Stimulated activated naive CD4-positive, alpha-beta T cell (primary cell): ENCODE results near the gene RAD51B.
"Not testable (repeated sequence)": the region's sequence is repeated elsewhere in the genome, so short reads cannot be mapped to it uniquely, and the experiment has no call there.

Experiments
- DNase-seq, 6 experiments: peaks; one replicate each; lab custom pipeline; 2025; lab: John Stamatoyannopoulos, UW

The RAD51B gene

DNA sequence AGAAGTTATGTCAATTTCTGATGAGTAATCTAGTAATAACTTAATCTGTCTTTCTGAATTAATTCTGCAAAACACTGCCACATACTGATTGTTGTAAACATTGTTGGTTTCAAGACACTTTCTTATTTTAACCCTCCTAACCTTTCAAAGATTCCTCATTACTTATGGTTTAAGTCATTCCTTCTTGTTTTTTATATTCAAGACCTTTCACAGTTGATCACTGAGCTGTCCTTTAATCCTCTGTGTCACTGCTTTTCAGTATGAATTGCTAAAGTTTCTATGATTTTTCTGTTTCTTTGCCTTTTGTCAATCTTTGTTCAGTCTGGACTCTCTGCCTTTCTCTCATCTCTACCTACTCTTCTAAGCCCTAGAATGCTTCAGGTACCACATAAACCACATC, 164.7 kb downstream of the RAD51B start:
- no peak for DNase-seq

DNA sequence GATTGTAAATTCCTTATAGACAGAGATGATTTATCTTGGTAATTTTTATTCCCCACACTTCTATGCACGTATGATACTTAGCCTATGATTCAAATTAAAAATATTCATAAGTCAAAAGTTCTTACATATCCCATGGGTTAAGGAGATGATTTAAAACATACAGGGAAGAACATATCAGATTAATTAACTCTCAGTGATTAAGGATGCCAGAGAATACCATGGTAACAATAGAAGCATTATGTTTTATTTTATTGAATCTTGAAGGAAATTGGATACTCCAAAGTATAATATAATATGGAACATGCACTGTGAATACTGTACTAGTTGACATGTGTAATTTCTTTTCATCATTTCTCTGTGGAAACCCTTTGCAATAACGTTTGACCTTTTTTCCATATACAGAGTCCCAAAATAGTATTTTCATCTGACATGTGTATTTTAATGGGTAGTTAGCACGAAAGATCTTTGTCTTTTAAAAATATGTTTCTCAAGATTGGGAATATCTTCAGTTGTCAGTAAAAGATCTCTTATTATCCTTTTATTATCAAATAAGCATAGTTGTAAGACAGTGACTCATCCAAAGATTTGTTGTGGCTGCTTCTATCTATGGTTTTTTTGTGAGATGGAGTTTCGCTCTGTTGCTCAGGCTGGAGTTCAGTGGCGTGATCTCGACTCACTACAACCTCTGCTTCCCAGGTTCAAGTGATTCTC, 166.7 kb downstream of the RAD51B start:
- no peak for DNase-seq

DNA sequence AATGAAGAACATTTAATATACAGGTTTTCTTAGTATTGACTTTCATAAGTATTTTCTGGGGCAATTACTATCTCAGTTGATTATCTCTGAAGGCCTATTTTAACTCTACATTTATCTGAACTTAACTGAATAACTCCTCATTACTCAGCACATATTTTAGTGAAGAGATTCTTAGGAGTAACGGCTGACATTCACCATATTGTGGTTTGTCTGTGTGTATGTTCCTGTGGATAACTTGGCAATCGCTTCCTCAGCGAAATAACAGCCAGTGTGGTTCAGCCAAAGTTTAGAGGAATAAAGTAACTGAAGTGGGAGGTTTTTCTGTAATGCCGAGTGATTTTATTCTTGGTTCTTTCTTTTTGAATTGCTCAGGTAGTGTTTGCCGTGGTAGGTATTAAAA, 168.0 kb downstream of the RAD51B start:
- DNase-seq, result no peak

DNA sequence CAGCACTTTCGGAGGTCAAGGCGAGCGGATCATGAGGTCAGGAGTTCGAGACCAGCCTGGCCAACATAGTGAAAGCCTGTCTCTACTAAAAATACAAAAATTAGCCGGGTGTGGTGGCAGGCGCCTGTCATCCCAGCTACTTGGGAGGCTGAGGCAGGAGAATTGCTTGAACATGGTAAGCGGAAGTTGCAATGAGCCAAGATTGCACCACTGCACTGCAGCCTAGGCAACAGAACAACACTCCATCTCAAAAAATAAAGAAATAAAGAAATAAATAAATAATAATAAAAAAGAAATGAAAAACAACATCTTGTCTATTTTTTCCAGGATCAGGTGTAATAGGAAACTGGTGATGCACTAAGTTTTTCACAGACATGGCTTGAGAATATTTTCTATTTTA, 168.6 kb downstream of the RAD51B start:
- DNase-seq, result not testable (repeated sequence)

DNA sequence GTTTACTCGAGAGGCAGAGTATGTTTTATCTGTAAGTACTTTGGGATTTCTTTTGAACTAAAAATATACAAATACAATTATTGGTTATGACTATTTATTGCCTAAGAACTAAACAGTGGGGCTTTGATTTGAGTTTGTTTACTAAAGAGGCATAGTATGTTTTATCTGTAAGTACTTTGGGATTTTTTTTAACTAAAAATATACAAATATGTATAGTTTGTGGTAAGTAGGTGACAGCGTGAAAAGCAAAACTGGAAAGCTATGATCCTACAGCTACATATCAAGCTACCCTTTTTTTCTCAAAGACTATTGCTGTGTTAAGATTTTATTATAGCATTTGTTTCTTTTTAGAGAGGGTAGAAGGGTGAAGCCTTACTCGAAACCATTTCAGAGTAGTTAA, 171.0 kb downstream of the RAD51B start:
- no peak for DNase-seq

DNA sequence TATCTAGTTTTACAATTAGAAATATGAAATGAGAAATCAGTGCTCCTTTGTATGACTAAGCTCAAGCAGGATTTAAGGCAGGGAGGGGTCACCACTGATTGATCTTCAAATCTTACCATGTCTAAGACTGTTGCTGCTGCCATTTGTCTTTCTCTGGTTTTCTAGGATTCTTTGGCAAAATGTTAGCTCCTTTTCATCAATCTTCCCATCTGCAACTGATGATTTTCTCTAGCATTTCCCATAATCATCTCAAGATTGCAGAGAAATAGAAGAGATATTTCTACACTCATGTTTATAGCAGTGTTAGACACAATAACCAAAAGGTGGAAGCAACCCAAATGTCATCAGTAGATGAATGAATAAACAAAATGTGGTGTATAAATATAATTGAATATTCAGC, 175.0 kb downstream of the RAD51B start:
- no peak for DNase-seq

DNA sequence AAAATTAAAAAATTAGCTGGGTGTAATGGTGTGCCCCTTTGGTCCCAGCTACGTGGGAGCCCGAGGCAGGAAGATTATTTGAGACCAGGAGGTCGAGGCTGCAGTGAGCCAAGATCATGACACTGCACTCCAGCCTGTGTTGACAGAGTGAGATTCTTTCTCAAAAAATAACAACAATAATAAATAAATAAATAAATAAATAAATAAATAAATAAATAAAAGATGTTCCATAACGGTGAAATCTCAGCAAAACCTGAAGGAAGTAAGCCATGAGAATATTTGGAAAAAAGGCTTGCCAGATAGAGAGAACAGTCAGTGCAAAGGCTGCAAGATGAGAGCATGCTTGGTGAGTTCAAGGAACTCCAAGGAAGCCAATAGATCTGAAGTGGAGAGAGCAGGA, 176.7 kb downstream of the RAD51B start:
- no peak for DNase-seq

DNA sequence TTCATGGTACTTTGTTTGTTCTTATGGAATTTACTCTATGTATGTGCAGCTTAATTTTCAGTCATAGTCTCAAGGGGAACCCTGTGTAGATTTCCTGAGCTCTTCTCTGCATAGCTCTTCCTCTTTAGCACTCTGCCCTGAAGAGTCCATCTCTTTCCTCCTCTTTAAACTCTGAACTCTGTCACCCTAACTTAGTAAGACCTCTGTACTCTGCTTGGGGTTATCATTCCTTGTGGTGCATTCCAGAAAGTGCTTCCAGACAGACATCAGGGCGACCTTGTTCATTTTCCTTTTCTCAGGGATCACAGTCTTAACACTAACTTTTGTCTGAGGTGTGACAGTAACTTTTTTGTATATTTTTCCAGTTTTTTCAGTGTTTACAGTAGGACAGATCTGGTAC, 179.3 kb downstream of the RAD51B start:
- no peak for DNase-seq

DNA sequence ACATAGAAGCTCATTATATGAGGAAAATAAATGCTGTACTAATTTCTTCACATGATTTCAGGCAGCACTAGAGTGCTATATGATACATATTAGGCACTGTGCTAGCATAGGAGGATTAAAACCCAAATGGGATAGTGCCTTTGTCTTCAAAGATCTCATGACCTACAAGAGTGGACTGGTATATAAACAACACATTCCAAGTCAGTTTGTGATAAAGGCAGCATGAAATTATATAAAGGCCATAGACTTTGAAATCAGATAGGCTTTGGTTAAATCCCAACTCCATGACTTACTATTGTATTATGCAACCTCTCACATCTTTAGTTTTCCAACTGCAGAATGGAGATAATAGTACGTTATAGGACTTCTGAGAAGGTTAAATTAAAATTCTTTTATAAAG, 179.7 kb downstream of the RAD51B start:
- DNase-seq, result no peak

DNA sequence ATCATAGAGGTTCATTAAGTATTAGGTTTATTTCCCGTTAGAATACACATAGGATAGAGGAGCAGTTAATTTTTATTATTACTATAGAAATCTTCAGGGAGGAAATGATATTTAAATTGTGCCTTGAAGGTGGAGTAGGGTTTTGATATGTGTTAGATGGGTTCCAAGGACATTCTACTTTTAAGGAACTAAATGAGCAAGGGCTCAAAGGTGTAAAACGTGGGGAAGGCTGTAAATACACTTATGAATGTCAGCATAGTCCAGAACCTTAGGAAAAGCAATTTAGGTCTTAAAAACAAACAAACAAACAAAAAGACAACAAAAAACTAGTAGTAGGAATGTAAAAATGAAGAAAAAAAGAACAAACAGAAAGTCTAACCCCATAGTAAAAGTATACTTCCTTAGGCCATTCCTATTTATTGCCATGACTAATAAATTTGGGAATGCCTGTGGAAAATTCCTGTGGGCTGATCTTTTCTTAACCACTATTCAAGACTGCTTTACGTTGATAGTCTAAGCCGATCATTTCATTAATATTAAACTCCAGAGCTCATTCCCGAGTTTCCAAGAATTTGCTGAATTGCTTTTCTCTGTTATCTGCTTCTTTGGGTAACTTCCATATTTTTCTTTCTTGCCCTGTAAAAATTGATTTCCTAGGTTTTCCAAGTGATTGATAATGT, 180.3 kb downstream of the RAD51B start:
- no peak for DNase-seq

DNA sequence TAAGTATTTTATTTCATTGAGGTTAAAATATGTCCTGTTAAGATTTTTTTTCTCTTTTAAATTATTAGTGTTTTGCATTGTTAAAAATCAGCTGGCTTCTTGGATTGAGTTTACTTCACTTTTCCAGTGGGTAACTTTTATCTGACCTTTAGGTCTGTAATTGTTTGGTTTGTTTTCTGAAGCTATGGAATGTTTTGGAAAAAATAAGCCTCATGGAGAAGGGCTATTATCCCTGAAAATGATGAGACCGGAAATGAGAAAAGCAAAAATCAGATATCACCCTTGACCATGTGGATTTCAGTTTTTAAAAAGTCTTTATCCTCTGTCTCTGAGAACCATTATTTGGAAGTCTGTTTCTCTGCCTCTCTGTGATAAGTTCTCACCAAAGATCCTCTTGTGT, 180.9 kb downstream of the RAD51B start:
- no peak for DNase-seq

DNA sequence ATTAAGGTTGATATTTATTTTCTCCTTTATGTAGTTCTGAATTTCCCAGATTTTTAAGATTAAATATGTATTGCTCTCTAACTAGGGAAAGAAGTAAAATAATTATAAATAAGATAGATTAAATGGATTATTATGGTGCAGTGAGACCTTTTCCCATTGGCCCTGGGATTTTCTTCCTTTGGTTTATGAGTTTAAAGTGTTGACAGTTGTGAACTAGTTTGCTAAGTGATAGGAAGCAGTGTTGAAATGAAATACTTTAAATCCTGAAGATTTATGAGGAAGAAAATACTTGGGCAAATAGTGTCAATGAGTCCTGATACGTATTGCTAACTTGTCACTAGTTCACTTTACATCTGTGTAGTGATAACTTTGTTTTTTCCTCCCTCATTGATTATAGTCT, 188.9 kb downstream of the RAD51B start:
- DNase-seq, result no peak

DNA sequence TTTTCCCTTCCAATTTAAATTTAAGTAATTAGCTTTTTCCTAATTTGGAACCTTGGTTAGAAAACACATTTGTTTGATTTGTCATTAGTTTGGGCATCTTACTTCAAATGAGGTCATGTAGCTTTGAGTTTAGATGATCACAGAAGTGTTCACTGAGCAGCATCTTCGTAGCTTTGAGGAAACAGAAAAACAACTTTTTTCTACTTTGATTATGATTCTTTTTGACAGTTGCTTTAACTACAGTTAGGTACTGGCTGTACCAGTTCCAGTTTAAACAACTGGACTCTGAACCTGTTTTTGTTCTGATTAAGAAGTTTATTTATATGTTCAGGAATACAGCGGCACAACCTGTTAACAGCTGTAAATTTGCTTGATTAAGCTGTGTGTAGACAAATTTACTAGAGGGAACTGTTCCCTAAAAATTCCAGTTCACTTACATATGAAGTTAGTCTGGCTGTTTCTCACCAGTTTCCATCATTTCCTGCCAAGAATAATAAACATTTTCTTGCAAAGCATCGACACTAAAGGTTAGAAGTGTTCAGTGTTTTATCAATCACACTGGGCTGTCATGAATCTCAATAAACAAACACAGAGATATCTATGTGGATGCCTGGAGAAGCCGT, 191.9 kb downstream of the RAD51B start:
- no peak for DNase-seq

DNA sequence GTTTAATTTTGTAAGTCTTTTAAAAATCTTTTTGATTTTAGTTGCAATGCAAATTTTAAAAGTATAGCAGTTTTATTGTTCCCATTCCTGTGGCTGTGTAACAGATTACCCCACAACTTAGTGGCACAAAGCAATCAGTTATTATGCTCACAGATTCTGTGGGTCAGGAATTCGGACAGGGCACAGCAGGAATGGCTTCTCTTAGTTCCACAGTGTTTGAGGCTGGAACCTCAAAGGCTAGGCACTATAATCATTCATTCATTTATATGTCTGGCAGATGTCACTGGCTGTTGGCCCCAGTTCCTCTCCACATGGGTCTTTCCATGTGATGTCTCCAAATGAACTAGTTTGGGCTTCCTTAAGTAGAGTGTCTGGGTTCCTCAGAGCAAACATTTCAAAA, 193.3 kb downstream of the RAD51B start:
- no peak for DNase-seq

DNA sequence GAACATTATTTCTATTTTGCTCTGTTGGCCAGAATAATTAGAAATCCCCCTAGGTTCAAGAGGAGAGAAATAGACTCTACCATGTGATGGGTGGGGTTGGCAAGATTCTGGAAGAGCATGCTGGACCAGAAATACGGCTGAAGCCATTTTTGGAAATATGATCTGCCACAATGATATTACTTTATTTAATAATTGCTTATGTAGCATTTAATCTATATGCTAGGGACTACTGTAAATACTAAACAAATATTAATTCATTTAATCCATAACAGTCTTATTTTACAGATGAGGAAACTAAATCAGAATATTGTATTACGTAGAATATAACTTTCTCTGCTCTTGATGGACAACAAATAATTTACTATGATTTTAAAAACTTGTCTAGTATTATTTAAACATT, 193.7 kb downstream of the RAD51B start:
- DNase-seq, result no peak

DNA sequence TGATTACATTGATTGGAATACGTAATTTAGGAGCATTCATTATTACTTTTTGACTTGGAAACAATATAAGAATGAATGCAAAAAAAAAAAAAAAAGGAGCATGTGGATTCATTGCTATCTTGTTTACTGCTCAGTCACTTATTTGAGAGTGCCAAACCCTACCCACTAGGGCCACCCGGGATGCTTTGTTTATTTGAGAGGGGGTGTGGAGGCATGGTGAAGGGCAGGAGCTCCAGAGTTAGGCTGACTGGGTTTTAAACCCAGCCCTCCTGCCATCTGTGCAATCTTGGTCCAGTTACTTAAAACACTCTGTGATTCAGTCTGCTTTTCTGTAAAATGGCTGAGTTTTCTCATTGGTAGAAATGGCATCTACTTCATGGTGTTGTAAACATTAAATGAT, 195.2 kb downstream of the RAD51B start:
- no peak for DNase-seq

DNA sequence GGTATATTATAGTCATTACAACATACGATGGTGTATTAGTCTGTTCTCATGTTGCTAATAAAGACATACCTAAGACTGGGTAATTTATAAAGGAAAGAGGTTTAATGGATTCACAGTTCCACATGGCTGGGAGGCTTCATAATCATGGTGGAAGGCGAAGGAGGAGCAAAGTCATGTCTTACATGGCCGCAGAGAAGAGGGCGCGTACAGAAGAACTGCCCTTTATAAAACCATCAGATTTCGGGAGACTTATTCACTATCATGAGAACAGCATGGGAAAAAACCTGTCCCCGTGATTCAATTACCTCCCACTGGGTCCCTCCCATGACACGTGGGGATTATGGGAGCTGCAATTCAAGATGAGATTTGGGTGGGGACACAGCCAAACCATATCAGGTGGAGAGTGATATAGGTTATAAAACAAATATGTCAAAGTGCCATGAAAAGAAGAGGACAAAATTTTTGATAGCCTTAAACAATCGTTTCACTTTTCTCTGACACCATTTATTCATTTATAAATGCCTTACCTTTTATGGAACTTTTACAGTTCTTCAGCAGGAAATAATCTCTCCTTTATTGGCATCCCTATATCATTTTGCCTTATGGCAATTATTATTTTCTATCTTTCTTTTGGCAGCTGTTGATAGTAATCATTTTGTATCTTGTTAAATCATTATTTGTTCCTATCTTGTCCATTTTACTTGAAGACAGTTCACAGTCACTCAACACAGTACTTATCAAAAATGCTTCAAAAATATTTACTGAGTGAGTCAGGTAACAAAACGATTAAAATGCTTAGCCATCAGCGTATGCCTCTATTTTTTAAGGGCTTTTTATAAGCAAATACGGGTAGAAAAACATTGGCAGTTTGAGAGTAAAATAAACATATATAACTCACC, 196.0 kb downstream of the RAD51B start:
- DNase-seq, result no peak

DNA sequence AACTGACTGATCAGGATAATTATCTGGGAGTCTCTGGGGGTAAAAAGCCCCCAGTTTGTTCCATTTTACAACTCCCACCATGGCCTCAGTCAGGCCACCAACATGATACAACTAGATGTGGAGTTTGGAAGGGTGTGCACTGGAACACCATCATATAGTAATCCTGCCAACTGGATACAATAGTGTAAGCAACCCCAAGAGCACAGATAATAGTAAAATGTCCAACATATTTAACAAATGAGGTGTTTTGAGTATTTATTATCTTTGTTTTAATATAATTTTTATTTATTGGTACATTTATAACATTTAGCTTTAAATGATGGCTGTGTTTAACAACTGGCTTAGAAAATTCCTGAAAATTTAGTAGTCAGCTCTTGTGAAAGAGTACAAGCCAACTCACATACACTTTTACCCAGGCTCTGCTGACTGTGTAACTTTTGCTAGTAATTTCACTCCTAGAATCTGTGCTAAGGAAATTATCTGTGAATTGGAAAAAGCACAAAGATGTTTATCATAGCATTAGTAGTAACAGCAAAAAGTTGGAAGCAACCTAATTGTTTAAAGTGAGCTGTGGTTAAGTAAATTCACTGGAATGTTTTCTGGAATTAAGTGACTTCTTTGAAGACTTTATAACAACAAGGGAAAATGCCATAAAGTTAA, 196.8 kb downstream of the RAD51B start:
- DNase-seq, result no peak

DNA sequence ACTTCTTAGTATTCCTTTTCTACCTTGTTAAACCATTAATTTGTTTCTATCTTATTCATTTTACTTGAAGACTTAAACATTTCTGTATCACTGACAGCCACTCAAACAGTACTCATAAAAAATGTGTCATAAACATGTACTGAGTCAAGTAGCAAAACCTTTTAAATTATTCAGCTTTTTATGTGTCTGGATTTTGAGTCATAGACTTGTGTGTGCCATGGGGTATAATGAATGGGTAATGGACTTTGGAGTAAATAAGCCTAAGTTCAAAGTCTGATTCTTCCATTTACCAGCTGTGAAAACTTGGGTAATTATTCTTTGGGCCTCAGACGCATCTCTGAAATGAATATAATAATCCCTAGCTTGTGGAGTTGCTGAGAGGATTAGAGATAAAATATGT, 199.0 kb downstream of the RAD51B start:
- no peak for DNase-seq

DNA sequence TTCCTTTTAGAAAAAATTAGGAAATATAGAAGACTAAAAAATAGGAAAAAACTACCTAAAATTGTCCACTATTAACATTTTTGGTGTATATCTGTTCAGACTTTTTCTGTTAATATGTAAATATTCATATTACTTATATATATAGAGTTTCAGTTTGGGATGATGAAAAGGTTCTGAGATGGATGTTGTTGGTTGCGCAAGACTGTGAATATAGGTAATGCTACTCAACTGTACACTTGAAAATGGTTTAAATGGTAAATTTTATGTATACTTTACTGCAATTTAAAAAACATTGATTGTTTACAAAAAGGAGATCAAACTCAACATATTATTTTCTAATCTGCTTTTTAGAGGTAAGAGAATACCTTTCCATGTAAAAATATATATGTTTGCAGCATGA, 200.9 kb downstream of the RAD51B start:
- no peak for DNase-seq

DNA sequence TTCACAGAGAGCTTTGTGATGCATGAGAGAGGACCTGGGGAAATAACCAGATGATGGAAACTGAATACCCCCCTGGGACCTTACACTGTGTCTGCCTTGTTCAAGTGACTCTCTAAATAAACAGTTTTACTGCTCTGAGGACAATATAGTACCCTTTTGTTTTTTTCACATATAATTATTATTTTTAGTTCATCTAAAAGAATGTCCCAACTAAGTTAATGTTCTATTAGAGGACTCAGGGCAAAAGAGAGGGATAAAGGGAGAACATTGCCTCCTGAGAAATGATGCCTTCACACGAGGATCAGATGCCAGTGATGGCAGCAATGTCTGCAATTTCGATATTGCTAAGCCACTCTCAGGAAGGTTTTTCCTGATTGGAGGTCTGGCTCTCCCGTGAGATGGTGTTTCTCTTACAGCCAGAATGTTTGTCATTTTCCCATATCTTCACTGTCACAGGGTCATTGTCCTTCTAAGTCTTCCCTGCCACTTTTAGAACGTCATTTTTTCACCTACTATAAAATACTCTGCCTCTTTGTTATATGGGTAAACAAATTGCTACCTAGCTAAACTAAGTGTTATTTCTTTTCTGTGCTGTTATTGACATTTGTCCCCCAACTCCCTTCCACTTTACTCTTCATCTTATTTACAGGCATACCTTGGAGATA, 201.6 kb downstream of the RAD51B start:
- no peak for DNase-seq
